ENCODE data around the gene TMEM131. TPM values are rescaled to one million over a fixed set of nuclear protein-coding genes. Genes with fewer than 3 reads are reported as not detected.
"Not testable (repeated sequence)": the region's sequence is repeated elsewhere in the genome, so short reads cannot be mapped to it uniquely, and the experiment has no call there.

TMEM131 gene
- total RNA-seq, 4 donors from 2014 or later: 39.0 to 58.5 (median 41.3) TPM

DNA sequence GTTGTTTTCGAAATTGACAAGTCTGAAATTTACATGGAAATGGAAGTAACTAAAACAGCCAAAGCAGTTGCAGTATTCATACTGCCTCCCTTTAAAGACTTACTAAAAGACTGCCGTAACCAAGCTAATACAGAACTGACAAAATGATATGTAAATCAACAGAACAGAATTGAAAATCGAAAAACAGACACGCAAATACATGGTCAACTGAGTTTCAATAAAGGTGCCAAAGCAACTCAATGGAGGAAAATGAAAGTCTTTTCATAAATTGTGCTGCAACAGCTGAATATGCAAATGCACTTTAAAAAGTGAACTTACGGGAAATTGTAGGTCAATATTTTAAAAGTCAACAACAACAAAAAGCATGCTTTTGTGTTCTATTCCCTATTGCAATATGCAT lies 34.2 kb downstream of the TMEM131 start:
- TF ChIP-seq, protein P1, sequence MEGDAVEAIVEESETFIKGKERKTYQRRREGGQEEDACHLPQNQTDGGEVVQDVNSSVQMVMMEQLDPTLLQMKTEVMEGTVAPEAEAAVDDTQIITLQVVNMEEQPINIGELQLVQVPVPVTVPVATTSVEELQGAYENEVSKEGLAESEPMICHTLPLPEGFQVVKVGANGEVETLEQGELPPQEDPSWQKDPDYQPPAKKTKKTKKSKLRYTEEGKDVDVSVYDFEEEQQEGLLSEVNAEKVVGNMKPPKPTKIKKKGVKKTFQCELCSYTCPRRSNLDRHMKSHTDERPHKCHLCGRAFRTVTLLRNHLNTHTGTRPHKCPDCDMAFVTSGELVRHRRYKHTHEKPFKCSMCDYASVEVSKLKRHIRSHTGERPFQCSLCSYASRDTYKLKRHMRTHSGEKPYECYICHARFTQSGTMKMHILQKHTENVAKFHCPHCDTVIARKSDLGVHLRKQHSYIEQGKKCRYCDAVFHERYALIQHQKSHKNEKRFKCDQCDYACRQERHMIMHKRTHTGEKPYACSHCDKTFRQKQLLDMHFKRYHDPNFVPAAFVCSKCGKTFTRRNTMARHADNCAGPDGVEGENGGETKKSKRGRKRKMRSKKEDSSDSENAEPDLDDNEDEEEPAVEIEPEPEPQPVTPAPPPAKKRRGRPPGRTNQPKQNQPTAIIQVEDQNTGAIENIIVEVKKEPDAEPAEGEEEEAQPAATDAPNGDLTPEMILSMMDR (IDR thresholded peaks at IDR 0.05): no peak
- TF ChIP-seq EP300 (IDR thresholded peaks at IDR 0.05): no peak
- TF ChIP-seq POLR2A (IDR thresholded peaks at IDR 0.05): no peak
- DNase-seq (ENCODE audit: low spot score in 2 of 2): no peak
- no peak overlapping the region for H3K4me3 ChIP-seq
- H3K36me3 ChIP-seq: no peaks in the 10 kb centered on the region
- no peak overlapping the region for H3K27ac ChIP-seq
- H3K9me3 ChIP-seq: no peaks in the 10 kb centered on the region
- WGBS, 2 donors: 76 to 96% methylated on average over 5 of the region's 5 CpGs
- H3K27me3 ChIP-seq: no peaks in the 10 kb centered on the region
- H3K4me1 ChIP-seq: peaks cover 0 to 6% (median 3%) of the 10 kb centered on the region in 4 donors

DNA sequence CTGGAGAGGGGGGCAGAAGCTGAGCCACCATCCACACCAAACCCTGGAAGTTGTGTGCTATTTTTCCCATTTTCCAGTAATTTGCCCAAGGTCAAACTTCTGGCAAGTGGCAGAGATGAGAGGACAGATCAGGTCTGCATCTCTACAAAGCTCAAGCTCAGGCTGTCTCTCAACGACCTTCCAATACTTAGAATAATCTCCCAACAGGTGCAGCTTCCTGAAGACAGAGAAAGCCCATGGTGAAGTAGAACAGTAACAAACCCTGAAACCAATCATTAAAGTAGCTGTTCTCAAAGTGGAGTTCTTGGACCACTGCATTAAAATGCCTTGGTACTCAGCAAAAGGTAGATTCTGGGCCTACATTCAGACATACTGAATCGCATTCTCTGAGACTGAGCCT lies 37.6 kb downstream of the TMEM131 start:
- no peak for DNase-seq (ENCODE audit: low spot score in 2 of 2)
- TF ChIP-seq POLR2A (IDR thresholded peaks at IDR 0.05) (no peak), EP300 (IDR thresholded peaks at IDR 0.05) (no peak)
- TF ChIP-seq, protein P1 (IDR thresholded peaks at IDR 0.05): no peak
- Histone ChIP-seq H3K27me3 (no peaks in the 10 kb centered on the region), H3K36me3 (no peaks in the 10 kb centered on the region), H3K4me1 (peaks cover 0 to 6% (median 3%) of the 10 kb centered on the region in 4 donors), H3K9me3 (no peaks in the 10 kb centered on the region), H3K4me3 (no peak overlapping the region), H3K27ac (no peak overlapping the region)
- WGBS, 2 donors: 62 to 71% methylated on average over 2 of the region's 2 CpGs

DNA sequence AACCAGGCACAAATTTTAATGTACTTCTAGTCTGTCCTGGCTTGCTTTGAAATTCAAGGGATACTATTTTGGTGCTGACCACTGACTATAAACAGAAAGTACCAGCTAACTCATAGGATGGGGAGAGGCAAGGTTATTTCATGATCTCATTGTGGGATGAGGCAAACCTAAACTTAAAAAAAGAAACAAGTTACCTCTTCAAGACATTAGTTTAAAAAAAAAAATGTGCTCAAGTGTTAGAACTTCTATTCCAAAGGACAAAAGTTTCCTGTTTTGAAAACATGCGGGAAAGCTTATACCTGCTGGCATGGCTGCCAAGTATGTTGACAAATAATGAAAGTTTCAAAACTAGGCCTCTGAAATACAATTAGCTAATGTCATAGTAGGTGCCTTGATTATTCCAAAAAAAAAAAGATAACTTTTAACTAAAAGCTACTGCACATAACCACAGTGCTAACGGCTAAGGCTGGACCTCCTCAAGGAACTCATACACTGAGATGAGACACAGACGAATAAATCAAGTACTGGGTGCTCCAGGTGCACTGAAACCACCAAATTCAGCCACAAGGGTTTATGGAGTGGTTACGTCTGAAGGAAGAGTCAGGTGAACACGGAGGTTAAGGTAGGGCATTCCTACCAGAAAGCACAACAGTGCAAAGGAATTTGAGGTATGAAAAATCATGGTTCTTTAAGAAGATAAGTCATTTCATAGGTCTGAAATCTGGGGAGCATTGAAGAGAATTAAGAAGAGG lies 38.1 kb downstream of the TMEM131 start:
- peaks cover 0 to 6% (median 1%) of the 10 kb centered on the region in 4 donors for H3K4me1 ChIP-seq
- H3K27me3 ChIP-seq: no peaks in the 10 kb centered on the region
- H3K9me3 ChIP-seq: no peaks in the 10 kb centered on the region
- DNase-seq (ENCODE audit: low spot score in 2 of 2): no peak
- TF ChIP-seq EP300 (IDR thresholded peaks at IDR 0.05) (no peak), POLR2A (IDR thresholded peaks at IDR 0.05) (no peak)
- TF ChIP-seq, protein P1 (IDR thresholded peaks at IDR 0.05): no peak
- H3K27ac ChIP-seq: no peak overlapping the region
- H3K4me3 ChIP-seq: no peak overlapping the region
- WGBS, 2 donors: 81 to 88% methylated on average over 5 of the region's 5 CpGs
- no peaks in the 10 kb centered on the region for H3K36me3 ChIP-seq

DNA sequence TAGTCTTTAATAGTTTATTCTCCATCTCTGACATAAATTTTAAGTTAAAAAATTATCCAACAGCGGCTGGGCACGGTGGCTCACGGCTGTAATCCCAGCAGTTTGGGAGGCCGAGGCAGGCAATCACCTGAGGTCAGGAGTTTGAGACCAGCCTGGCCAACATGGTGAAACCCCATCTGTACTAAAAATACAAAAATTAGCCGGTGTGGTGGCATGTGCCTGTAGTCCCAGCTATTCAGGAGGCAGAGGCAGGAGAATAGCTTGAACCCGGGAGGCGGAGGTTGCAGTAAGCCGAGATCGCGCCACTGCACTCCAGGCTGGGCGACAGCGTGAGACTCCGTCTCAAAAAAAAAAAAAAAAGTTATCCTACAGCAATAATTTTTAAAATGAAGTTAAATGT lies 39.0 kb downstream of the TMEM131 start:
- not testable (repeated sequence) for H3K27me3 ChIP-seq; H3K36me3 ChIP-seq; H3K4me3 ChIP-seq; DNase-seq (ENCODE audit: low spot score in 2 of 2); H3K4me1 ChIP-seq; H3K9me3 ChIP-seq; H3K27ac ChIP-seq
- WGBS, 2 donors: 88% methylated on average over 13 of the region's 13 CpGs

DNA sequence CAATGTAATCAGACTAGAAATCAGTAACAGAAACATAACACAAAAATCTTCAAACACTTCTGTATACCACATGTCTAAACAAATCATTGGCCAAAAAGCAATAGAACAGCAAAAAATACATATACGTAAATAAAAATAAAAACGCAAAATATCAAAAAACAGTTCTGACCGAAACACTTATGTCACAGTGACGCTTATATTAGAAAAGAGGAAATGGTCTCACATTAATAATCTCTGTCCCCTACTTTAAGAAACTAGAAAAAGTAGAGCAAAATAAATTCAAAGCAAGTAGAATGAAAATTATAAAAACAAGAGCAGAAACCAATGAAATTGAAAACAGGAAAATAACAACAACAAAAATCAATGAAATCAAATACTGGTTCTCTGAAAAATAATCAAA lies 41.9 kb downstream of the TMEM131 start:
- TF ChIP-seq, protein P1 (IDR thresholded peaks at IDR 0.05): no peak
- TF ChIP-seq EP300 (IDR thresholded peaks at IDR 0.05) (no peak), POLR2A (IDR thresholded peaks at IDR 0.05) (no peak)
- peaks cover 0 to 18% (median 6%) of the 10 kb centered on the region in 4 donors for H3K4me1 ChIP-seq
- no peak overlapping the region for H3K27ac ChIP-seq
- WGBS, 2 donors: 89 to 93% methylated on average over 4 of the region's 4 CpGs
- no peak overlapping the region for H3K4me3 ChIP-seq
- H3K36me3 ChIP-seq: no peaks in the 10 kb centered on the region
- no peak for DNase-seq (ENCODE audit: low spot score in 2 of 2)
- no peaks in the 10 kb centered on the region for H3K27me3 ChIP-seq
- H3K9me3 ChIP-seq: no peaks in the 10 kb centered on the region
